Ishikawa (cell line): ENCODE results near the gene COPZ1.

Experiments
- CEBPB ChIP-seq: IDR thresholded peaks from 2 replicates; pipeline ENCODE4 v1.6.1; 2012
- CREB1 ChIP-seq: IDR thresholded peaks from 2 replicates; pipeline ENCODE4 v1.6.1; 2012; ENCODE audit warnings: low read depth
- EGR1 ChIP-seq: IDR thresholded peaks from 2 replicates; pipeline ENCODE4 v1.6.1; 2012
- EP300 ChIP-seq: IDR thresholded peaks from 2 replicates; pipeline ENCODE4 v1.6.1; 2012; ENCODE audit warnings: borderline replicate concordance
- FOXM1 ChIP-seq: IDR thresholded peaks from 2 replicates; pipeline ENCODE4 v1.6.1; 2012; ENCODE audit warnings: low read depth, borderline replicate concordance
- MAX ChIP-seq: IDR thresholded peaks from 2 replicates; pipeline ENCODE4 v1.6.1; 2012
- NFIC ChIP-seq: IDR thresholded peaks from 2 replicates; pipeline ENCODE4 v1.6.1; 2012
- RAD21 ChIP-seq: IDR thresholded peaks from 2 replicates; pipeline ENCODE4 v1.6.1; 2012; ENCODE audit warnings: low read depth
- REST ChIP-seq: IDR thresholded peaks from 2 replicates; pipeline ENCODE4 v1.6.1; 2012; ENCODE audit warnings: low read depth, mild to moderate bottlenecking
- TAF1 ChIP-seq: IDR thresholded peaks from 2 replicates; pipeline ENCODE4 v1.6.1; 2012; ENCODE audit warnings: low read depth, mild to moderate bottlenecking
- TCF12 ChIP-seq: IDR thresholded peaks from 2 replicates; pipeline ENCODE4 v1.6.1; 2012; ENCODE audit warnings: low read depth
- TEAD4 ChIP-seq: IDR thresholded peaks from 2 replicates; pipeline ENCODE4 v1.6.1; 2012
- USF1 ChIP-seq: IDR thresholded peaks from 2 replicates; pipeline ENCODE4 v1.6.1; 2012
- YY1 ChIP-seq: IDR thresholded peaks from 2 replicates; pipeline ENCODE4 v1.6.1; 2012; ENCODE audit warnings: low read depth
- ZBTB7A ChIP-seq: IDR thresholded peaks from 2 replicates; pipeline ENCODE4 v1.6.1; 2012; ENCODE audit warnings: low read depth

COPZ1 gene

GRCh38 chr12:54287261-54288157 is 37.4 kb upstream of the COPZ1 start:
- no peak for TF ChIP-seq ZBTB7A
- no peak for TF ChIP-seq EGR1
- no peak for TF ChIP-seq TAF1
- TF ChIP-seq REST, result no peak
- TF ChIP-seq TEAD4, result no peak
- TF ChIP-seq TCF12, result no peak
- TF ChIP-seq CREB1, result no peak
- no peak for TF ChIP-seq EP300
- TF ChIP-seq MAX, result no peak

GRCh38 chr12:54292083-54292930 is 32.6 kb upstream of the COPZ1 start:
- TF ChIP-seq EP300 (no peak), TAF1 (no peak), TCF12 (no peak), FOXM1 (no peak), REST (no peak), CREB1 (no peak), USF1 (no peak), CEBPB (no peak), MAX (no peak), NFIC (no peak), ZBTB7A (no peak), EGR1 (no peak), TEAD4 (no peak), RAD21 (no peak), YY1 (no peak)

GRCh38 chr12:54292931-54293241 is 32.0 kb upstream of the COPZ1 start:
- no peak for TF ChIP-seq TCF12
- TF ChIP-seq ZBTB7A, result no peak
- TF ChIP-seq EGR1, result no peak
- no peak for TF ChIP-seq TAF1
- no peak for TF ChIP-seq MAX
- TF ChIP-seq TEAD4, result no peak
- TF ChIP-seq EP300, result no peak
- TF ChIP-seq CREB1, result no peak
- TF ChIP-seq YY1, result no peak
- TF ChIP-seq NFIC, result no peak
- no peak for TF ChIP-seq RAD21
- TF ChIP-seq USF1, result no peak
- no peak for TF ChIP-seq CEBPB
- no peak for TF ChIP-seq REST
- no peak for TF ChIP-seq FOXM1
